Measurements from ENCODE around the gene PTPN6. TPM values are rescaled to one million over a fixed set of nuclear protein-coding genes. Genes with fewer than 3 reads are reported as not detected.

Gene PTPN6
- total and polyA plus RNA-seq, 2 of the 8 experiments (the other 6 are each of a cell fraction or from before 2014, with no cell fraction given): 16.3 to 28.4 TPM

- TF ChIP-seq NANOG (IDR thresholded peaks at IDR 0.05; ENCODE audit: insufficient read depth, low read depth, low read length, poor library complexity, severe bottlenecking) (no peak), TCF12 (IDR thresholded peaks at IDR 0.05; ENCODE audit: low read depth, low read length) (no peak), FOSL1 (IDR thresholded peaks at IDR 0.05; ENCODE audit: insufficient read depth, low read depth, low read length) (no peak), ATF2 (IDR thresholded peaks at IDR 0.05; ENCODE audit: low read length) (no peak; the same call in 1 of the 2 replicates), CHD1 (IDR thresholded peaks at IDR 0.05; ENCODE audit: low read depth, low read length) (no peak), RXRA (IDR thresholded peaks at IDR 0.05; ENCODE audit: insufficient read depth, low read depth, low read length) (no peak), RAD21 (IDR thresholded peaks at IDR 0.05 in 1 of 2, conservative IDR thresholded peaks at IDR 0.05 in 1 of 2; ENCODE audit: low read depth in 2 of 2, low read length in 2 of 2) (peak in 1 of 2 experiments; percentile 9; a peak in 1 of 4 replicates), TAF7 (optimal IDR thresholded peaks at IDR 0.05; ENCODE audit: borderline replicate concordance, low read depth, low read length) (no peak), MAX (IDR thresholded peaks at IDR 0.05) (peak; percentile 22; the same call in 1 of the 2 replicates), GABPA (IDR thresholded peaks at IDR 0.05; ENCODE audit: borderline replicate concordance, insufficient read depth, low read length) (no peak), CBX8 (IDR thresholded peaks at IDR 0.05; ENCODE audit: borderline replicate concordance, low read depth, low read length) (no peak), ZNF274 (IDR thresholded peaks at IDR 0.05; ENCODE audit: borderline replicate concordance, extremely low read depth, low read length) (no peak), JUN (IDR thresholded peaks at IDR 0.05; ENCODE audit: low read depth, low read length) (no peak), SAP30 (IDR thresholded peaks at IDR 0.05; ENCODE audit: insufficient read depth, insufficient replicate concordance, low read length) (no peak), CEBPB (IDR thresholded peaks at IDR 0.05; ENCODE audit: low read depth, low read length) (no peak), KDM4A (IDR thresholded peaks at IDR 0.05; ENCODE audit: low read depth, low read length, severe bottlenecking) (peak; percentile 26), SUZ12 (IDR thresholded peaks at IDR 0.05; ENCODE audit: low read length) (no peak), E2F6 (IDR thresholded peaks at IDR 0.05) (0 out of 2 replicates have a peak, but pooled peaks have one; percentile 32), BACH1 (IDR thresholded peaks at IDR 0.05; ENCODE audit: low read length) (peak; percentile 99), ATF3 (IDR thresholded peaks at IDR 0.05; ENCODE audit: insufficient read depth, low read depth, low read length) (no peak), NRF1 (IDR thresholded peaks at IDR 0.05; ENCODE audit: low read depth, low read length) (no peak)
Measured at GRCh38 chr12:6961695-6962284, 10.6 kb downstream of the PTPN6 start (continued).
